ENCODE results near the gene CACNG7.

Gene CACNG7

GRCh38 chr19:53908935-53909415 is at the start of gene CACNG7:
Gene CACNG7, plus strand, starts transcription at chr19:53909278. Its CDS starts 3,554 bp downstream, at chr19:53912832.
- H3K4me3 ChIP-seq (ENCODE audit: low read length, poor library complexity, severe bottlenecking) = no peak within 1 kb of the TSS
- H3K9ac ChIP-seq (ENCODE audit: low read depth, low read length, poor library complexity, severe bottlenecking) = no peak within 1 kb of the TSS
- no peaks in the 10 kb centered on the region for H3K79me2 ChIP-seq (ENCODE audit: insufficient read depth, low read length)
- no peak within 1 kb of the TSS for H2AFZ ChIP-seq (ENCODE audit: low read length)
- no peaks in the 10 kb centered on the region for H3K9me2 ChIP-seq (replicated peaks; ENCODE audit: low read depth, low read length)
- H3K27me3 ChIP-seq (ENCODE audit: insufficient read depth, low read length, poor library complexity, severe bottlenecking) = no peaks in the 10 kb centered on the region
- H3K36me3 ChIP-seq (ENCODE audit: insufficient read depth, low read length) = no peaks in the 10 kb centered on the region
- no peaks in the 10 kb centered on the region for H3K9me3 ChIP-seq (ENCODE audit: insufficient read depth, low read depth, low read length)
- no peak for TF ChIP-seq CTCF (conservative IDR thresholded peaks at IDR 0.05; ENCODE audit: low read length)
- TF ChIP-seq EZH2phosphoT487 (IDR thresholded peaks at IDR 0.05; ENCODE audit: borderline replicate concordance) = no peak
- H4K20me1 ChIP-seq (ENCODE audit: insufficient read depth, low read length, poor library complexity, severe bottlenecking) = no peaks in the 10 kb centered on the region
- H3K4me1 ChIP-seq (ENCODE audit: insufficient read depth, low read length, poor library complexity, severe bottlenecking) = no peaks in the 10 kb centered on the region
- no peak within 1 kb of the TSS for H3K4me2 ChIP-seq (ENCODE audit: low read depth, low read length, poor library complexity, severe bottlenecking)
- no peaks in the 10 kb centered on the region for H3F3A ChIP-seq (ENCODE audit: low read depth)

DNA sequence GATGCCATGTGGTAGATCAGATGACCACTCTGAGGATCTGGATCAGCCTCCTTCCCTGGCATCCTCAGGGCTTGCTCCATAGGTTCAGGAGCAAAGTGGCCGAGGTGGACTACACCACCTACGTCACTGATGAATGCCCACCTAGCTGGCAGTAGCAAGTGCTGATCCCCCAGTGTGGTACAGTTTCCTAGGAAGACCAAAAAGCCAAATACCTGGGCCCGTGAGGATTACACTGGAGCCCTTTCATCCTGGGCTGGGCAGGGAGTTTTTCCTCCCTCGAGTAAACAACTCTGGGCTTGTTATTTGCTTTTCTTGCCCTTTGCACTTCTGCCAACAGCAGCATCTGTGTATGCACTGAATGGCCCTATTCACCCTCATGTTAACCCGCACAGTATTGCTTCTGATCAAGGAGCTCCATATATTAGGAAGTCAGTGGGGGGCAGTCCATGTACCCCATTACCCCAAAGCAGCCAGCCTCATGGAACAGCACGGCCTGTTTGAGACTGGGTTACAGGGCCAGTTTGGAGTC is 44.7 kb upstream of the CACNG7 start:
- peaks cover 28% of the 10 kb centered on the region for H3K4me1 ChIP-seq (ENCODE audit: insufficient read depth, low read length, poor library complexity, severe bottlenecking)
- H3K27me3 ChIP-seq (ENCODE audit: insufficient read depth, low read length, poor library complexity, severe bottlenecking) = no peaks in the 10 kb centered on the region
- no peak overlapping the region for H3K4me2 ChIP-seq (ENCODE audit: low read depth, low read length, poor library complexity, severe bottlenecking)
- H3K9me2 ChIP-seq (replicated peaks; ENCODE audit: low read depth, low read length) = no peaks in the 10 kb centered on the region
- H3K9me3 ChIP-seq (ENCODE audit: insufficient read depth, low read depth, low read length) = no peaks in the 10 kb centered on the region
- no peak overlapping the region for H3K9ac ChIP-seq (ENCODE audit: low read depth, low read length, poor library complexity, severe bottlenecking)
- H3K79me2 ChIP-seq (ENCODE audit: insufficient read depth, low read length) = peaks cover 20% of the 10 kb centered on the region; the same call in 1 of the 2 replicates
- no peaks in the 10 kb centered on the region for H3F3A ChIP-seq (ENCODE audit: low read depth)
- TF ChIP-seq EZH2phosphoT487 (IDR thresholded peaks at IDR 0.05; ENCODE audit: borderline replicate concordance) (no peak), CTCF (conservative IDR thresholded peaks at IDR 0.05; ENCODE audit: low read length) (no peak)
- H3K4me3 ChIP-seq (ENCODE audit: low read length, poor library complexity, severe bottlenecking) = no peak overlapping the region
- no peaks in the 10 kb centered on the region for H3K36me3 ChIP-seq (ENCODE audit: insufficient read depth, low read length)
- H2AFZ ChIP-seq (ENCODE audit: low read length) = no peak overlapping the region
- peaks cover 20% of the 10 kb centered on the region for H4K20me1 ChIP-seq (ENCODE audit: insufficient read depth, low read length, poor library complexity, severe bottlenecking)

DNA sequence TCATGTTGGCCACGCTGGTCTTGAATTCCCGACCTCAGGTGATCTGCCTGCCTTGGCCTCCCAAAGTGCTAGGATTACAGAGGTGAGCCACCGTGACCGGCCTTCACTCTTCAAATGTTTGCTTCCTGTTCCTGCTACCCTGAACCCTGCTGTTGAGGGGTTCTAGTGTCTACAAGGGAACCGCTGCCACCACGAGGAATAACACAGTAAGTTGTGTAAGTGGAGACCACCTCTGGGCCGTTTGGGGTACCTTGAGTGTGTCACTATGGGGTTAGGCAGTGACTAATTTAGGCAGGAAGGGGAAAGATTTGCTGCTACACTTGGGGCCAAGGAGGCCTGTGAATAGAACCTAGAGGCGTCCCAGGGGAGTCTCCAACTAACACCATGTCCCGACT is 43.6 kb upstream of the CACNG7 start:
- Histone ChIP-seq H2AFZ (ENCODE audit: low read length) (peak overlapping the region; percentile 81; the same call in 1 of the 2 replicates), H3K79me2 (ENCODE audit: insufficient read depth, low read length) (peaks cover 30% of the 10 kb centered on the region), H3K36me3 (ENCODE audit: insufficient read depth, low read length) (no peaks in the 10 kb centered on the region), H3F3A (ENCODE audit: low read depth) (no peaks in the 10 kb centered on the region), H3K4me3 (ENCODE audit: low read length, poor library complexity, severe bottlenecking) (peak overlapping the region; percentile 77), H3K9me2 (replicated peaks; ENCODE audit: low read depth, low read length) (no peaks in the 10 kb centered on the region), H4K20me1 (ENCODE audit: insufficient read depth, low read length, poor library complexity, severe bottlenecking) (peaks cover 23% of the 10 kb centered on the region), H3K9me3 (ENCODE audit: insufficient read depth, low read depth, low read length) (no peaks in the 10 kb centered on the region), H3K9ac (ENCODE audit: low read depth, low read length, poor library complexity, severe bottlenecking) (peak overlapping the region; percentile 66), H3K4me1 (ENCODE audit: insufficient read depth, low read length, poor library complexity, severe bottlenecking) (peaks cover 28% of the 10 kb centered on the region), H3K27me3 (ENCODE audit: insufficient read depth, low read length, poor library complexity, severe bottlenecking) (peaks cover 3% of the 10 kb centered on the region), H3K4me2 (ENCODE audit: low read depth, low read length, poor library complexity, severe bottlenecking) (peak overlapping the region; percentile 90)
- TF ChIP-seq CTCF (conservative IDR thresholded peaks at IDR 0.05; ENCODE audit: low read length) (no peak), EZH2phosphoT487 (IDR thresholded peaks at IDR 0.05; ENCODE audit: borderline replicate concordance) (no peak)
